H1 (cell line): ENCODE results near the gene LLGL2. TPM values are rescaled to one million over a fixed set of nuclear protein-coding genes. Genes with fewer than 3 reads are reported as not detected.

ENCODE experiments used
- CHD7 ChIP-seq: fragments of 300-600 bp; sonication (generic); IDR thresholded peaks from 2 replicates; pipeline ENCODE4 v1.7.1; 2012; ENCODE audit warnings: low read length, moderate library complexity, mild to moderate bottlenecking, inconsistent platforms; ENCODE audit not compliant: insufficient replicate concordance
- CREB1 ChIP-seq: IDR thresholded peaks from 2 replicates; pipeline ENCODE4 v1.6.1; 2012; ENCODE audit warnings: inconsistent platforms
- CTCF ChIP-seq, 3 experiments: IDR thresholded peaks; 1 replicate in 2 of 3; 2 replicates in 1 of 3; pipeline versions ENCODE4 v1.5.1 to v1.6.1; 2011; ENCODE audit warnings: low read length in 3 of 3, mild to moderate bottlenecking in 3 of 3, inconsistent platforms in 2 of 3, low read depth in 1 of 3, moderate library complexity in 1 of 3; ENCODE audit not compliant: insufficient read depth in 1 of 3; ENCODE audit errors: control extremely low read depth in 1 of 3
- MAFK ChIP-seq: IDR thresholded peaks from 2 replicates; pipeline ENCODE4 v1.6.1; 2012; ENCODE audit warnings: low read depth, mild to moderate bottlenecking, improper control_type of control experiment, low read length
- RFX5 ChIP-seq: IDR thresholded peaks from 2 replicates; pipeline ENCODE4 v1.6.1; 2011; ENCODE audit warnings: low read depth, low read length, improper control_type of control experiment, borderline replicate concordance
- SAP30 ChIP-seq: fragments of 300-600 bp; sonication (generic); IDR thresholded peaks from 2 replicates; pipeline ENCODE4 v1.7.1; 2012; ENCODE audit warnings: low read length, moderate library complexity, mild to moderate bottlenecking, inconsistent platforms; ENCODE audit not compliant: insufficient read depth, insufficient replicate concordance
- SP4 ChIP-seq: IDR thresholded peaks from 2 replicates; pipeline ENCODE4 v1.6.1; 2012; ENCODE audit warnings: low read length, inconsistent platforms
- polyA plus RNA-seq, 7 experiments: library from polyadenylated mRNA; depleted of rRNA in 3 of 7; stranded (reverse) in 5 of 7; unstranded in 2 of 7; fragments of >200 nt in 5 of 7; fragments of 200-250 nt in 2 of 7; gene quantifications; 1 replicate in 5 of 7; 2 replicates in 1 of 7; 4 replicates in 1 of 7; pipeline versions ENCODE4 v1.2.1 to v1.2.3, GENCODE V29; 2011 to 2013; ENCODE audit warnings: missing spikeins in 2 of 7, mixed read lengths in 2 of 7
- total RNA-seq: library from RNA; stranded (reverse); fragmentation: NEBNext Ultra II Directional; extraction: Animal tissue kit (Norgen Biotek cat#: 25700); gene quantifications from 2 replicates; pipeline ENCODE4 v1.2.1, GENCODE V29; 2021

The LLGL2 gene
- total and polyA plus RNA-seq, 2 of the 8 experiments (the other 6 are each of a cell fraction or from before 2014, with no cell fraction given), result 64.5 to 77.1 TPM

- TF ChIP-seq CHD7 (no peak), SP4 (no peak), MAFK (no peak), CTCF (IDR thresholded peaks at IDR 0.05; ENCODE audit: control extremely low read depth in 1 of 3, insufficient read depth in 1 of 3, low read depth in 1 of 3, low read length in 3 of 3) (no peak), CREB1 (no peak), RFX5 (no peak), SAP30 (no peak)
- TF ChIP-seq, all 59 proteins: peak for 0
Observed at GRCh38 chr17:75576661-75577060, 51.2 kb downstream of the LLGL2 start (continued).
